GM12878 (cell line): ENCODE results near the gene FBXL15. TPM values are rescaled to one million over a fixed set of nuclear protein-coding genes. Genes with fewer than 3 reads are reported as not detected.

ENCODE experiments used
- ATAC-seq: fragments of 200-7000 bp; cut with Tn5 transposase; 3 replicates; pipeline ENCODE4 v1.9.1; 2020; ENCODE audit warnings: mild to moderate bottlenecking, moderate library complexity
- BruUV-seq: library from RNA; stranded (reverse); fragments of 400-500 nt; replicated peaks from 2 replicates; lab custom pipeline; 2021; lab: Mats Ljungman, UMichigan
- CTCF ChIA-PET: fragments of 300-600 bp; sonication (Branson Sonifier 250); formaldehyde crosslinking; extraction: SDS; loops from one replicate; lab custom pipeline; 2021; ENCODE audit warnings: inconsistent platforms; lab: Yijun Ruan, JAX
- POLR2A ChIA-PET: fragments of 350-600 bp; formaldehyde crosslinking; extraction: SDS; loops from one replicate; lab custom pipeline; 2021; ENCODE audit warnings: inconsistent platforms; lab: Charles Lee
- RAD21 ChIA-PET: fragments of 300-600 bp; sonication (Branson Sonifier 250); formaldehyde crosslinking; loops from one replicate; lab custom pipeline; 2023; ENCODE audit warnings: antibody characterized with exemption; ENCODE audit not compliant: unreplicated experiment; lab: Charles Lee
- SMC1A ChIA-PET: fragments of 300-600 bp; sonication (Branson Sonifier 250); formaldehyde crosslinking; loops from one replicate; lab custom pipeline; 2023; ENCODE audit not compliant: unreplicated experiment, uncharacterized antibody; lab: Charles Lee
- DNase-seq: peaks from one replicate; pipeline ENCODE4 v3.0.0-alpha.2; 2011; ENCODE audit warnings: low read depth, low spot score
- FAIRE-seq: peaks from 3 replicates; lab custom pipeline; 2011; peaks lifted over from hg19 to GRCh38; lab: Jason Lieb, UNC
- H2AFZ ChIP-seq: 2 replicates; pipeline ENCODE4 v1.6.0; 2011; ENCODE audit warnings: low read depth, low read length, control low read depth; ENCODE audit not compliant: control insufficient read depth
- H3K27ac ChIP-seq: 2 replicates; pipeline ENCODE4 v1.5.1; 2011; ENCODE audit warnings: control low read depth; ENCODE audit not compliant: control insufficient read depth, insufficient read depth
- H3K27me3 ChIP-seq, 2 experiments: replicated peaks in 1 of 2; 2 replicates each; pipeline versions ENCODE4 v1.6.0 to v1.6.1; 2011; ENCODE audit warnings: low read length in 1 of 2; ENCODE audit not compliant: control insufficient read depth in 2 of 2, insufficient read depth in 2 of 2
- H3K36me3 ChIP-seq, 2 experiments: 2 replicates each; pipeline ENCODE4 v1.5.1; 2011; ENCODE audit warnings: low read length in 1 of 2; ENCODE audit not compliant: control insufficient read depth in 2 of 2, insufficient read depth in 2 of 2
- H3K4me1 ChIP-seq: 2 replicates; pipeline ENCODE4 v1.6.1; 2011; ENCODE audit warnings: mild to moderate bottlenecking, low read length, moderate library complexity, mixed read lengths; ENCODE audit not compliant: control insufficient read depth, insufficient read depth
- H3K4me2 ChIP-seq: 2 replicates; pipeline ENCODE4 v1.6.0; 2011; ENCODE audit warnings: control low read depth; ENCODE audit not compliant: control insufficient read depth, insufficient read depth
- H3K4me3 ChIP-seq: fragments of 200-600 bp; sonication (generic); 2 replicates; pipeline ENCODE4 v1.5.1; 2016
- H3K79me2 ChIP-seq: 2 replicates; pipeline ENCODE4 v1.6.0; 2011; ENCODE audit warnings: low read length; ENCODE audit not compliant: control insufficient read depth, insufficient read depth
- H3K9ac ChIP-seq: 2 replicates; pipeline ENCODE4 v1.8.0; 2011; ENCODE audit warnings: low read length, control low read depth, mixed read lengths; ENCODE audit not compliant: control insufficient read depth, insufficient read depth
- H3K9me3 ChIP-seq: replicated peaks from 3 replicates; pipeline ENCODE4 v1.5.1; 2011; ENCODE audit warnings: mild to moderate bottlenecking, low read length; ENCODE audit not compliant: control insufficient read depth, insufficient read depth
- H4K20me1 ChIP-seq: 2 replicates; pipeline ENCODE4 v1.6.0; 2011; ENCODE audit not compliant: control insufficient read depth, insufficient read depth
- ATF7 ChIP-seq: fragments of 450-650 bp; IDR thresholded peaks from 2 replicates; pipeline ENCODE4 v1.6.1; 2016; ENCODE audit warnings: low read depth, mild to moderate bottlenecking
- MYB ChIP-seq: fragments of 150-350 bp; IDR thresholded peaks from 2 replicates; pipeline ENCODE4 v1.6.1; 2014; ENCODE audit warnings: mild to moderate bottlenecking, low read depth, low read length, borderline replicate concordance
- SMAD5 ChIP-seq: IDR thresholded peaks from 2 replicates; pipeline ENCODE4 v1.6.1; 2016; ENCODE audit warnings: antibody characterized with exemption, low read depth
- SRF ChIP-seq, 2 experiments: IDR thresholded peaks; 2 replicates each; pipeline ENCODE4 v1.6.1; 2011; ENCODE audit warnings: low read depth in 2 of 2, low read length in 2 of 2, mild to moderate bottlenecking in 1 of 2, moderate library complexity in 1 of 2
- WGBS: methylation state at CpG from one replicate; pipeline ENCODE4 v1.1.6; 2016; ENCODE audit warnings: low lambda C conversion rate; ENCODE audit not compliant: insufficient replicate concordance, insufficient coverage; ENCODE audit errors: missing lambda C conversion rate; 5-methylcytosine and 5-hydroxymethylcytosine counted together
- in situ Hi-C: fragments of 300-500 bp; cut with MboI; formaldehyde crosslinking; loops from 9 replicates; pipeline ENCODE4 v1.14.3; 2018; ENCODE audit warnings: mixed read lengths
- intact Hi-C: fragments of 100-400 bp; cut with micrococcal nuclease; formaldehyde crosslinking; loops from one replicate; pipeline ENCODE4 v1.14.2; 2022; ENCODE audit not compliant: unreplicated experiment
- polyA plus RNA-seq, 11 experiments: library from polyadenylated mRNA; depleted of rRNA in 4 of 11; unstranded in 6 of 11; stranded (reverse) in 5 of 11; fragments of >200 nt; fragmentation: Nextera tagmentation in 4 of 11; fragmentation: Illumina TruSeq in 1 of 11; extraction: Ambion mirVana in 4 of 11; extraction: Trizol in 1 of 11; gene quantifications; 1 replicate in 1 of 11; 2 replicates in 10 of 11; pipeline versions ENCODE4 v1.2.1 to v1.2.3, GENCODE V29; 2011 to 2016; ENCODE audit warnings: inconsistent platforms in 2 of 11, missing spikeins in 2 of 11, low read depth in 1 of 11
- total RNA-seq, 4 experiments: library from RNA; depleted of rRNA in 3 of 4; stranded (reverse); fragments of >200 nt in 3 of 4; fragmentation: Illumina TruSeq in 1 of 4; extraction: Trizol in 1 of 4; gene quantifications; 2 replicates each; pipeline versions ENCODE4 v1.2.1 to v1.2.3, GENCODE V29; 2013 to 2021

Gene FBXL15
- total and polyA plus RNA-seq, 10 of the 15 experiments (the other 5 are each of a cell fraction or from before 2014, with no cell fraction given) = 0.13 to 21.3 (median 7.9) TPM

- H3K9me3 ChIP-seq = no peaks in the 10 kb centered on the region; the same call in 2 of the 3 replicates
- H3K4me2 ChIP-seq = peak overlapping the region; percentile 90
- TF ChIP-seq MYB = no peak
- TF ChIP-seq SRF (IDR thresholded peaks at IDR 0.05; ENCODE audit: low read depth in 2 of 2, low read length in 2 of 2) = no peak
- no peak for TF ChIP-seq SMAD5
- TF ChIP-seq ATF7 = no peak
- H3K36me3 ChIP-seq = peaks cover 17 to 41% of the 10 kb centered on the region in 2 experiments
- no peak overlapping the region; the same call in 1 of the 2 replicates for H3K9ac ChIP-seq
- H3K79me2 ChIP-seq = peaks cover 55% of the 10 kb centered on the region
- no peaks in the 10 kb centered on the region for H3K27me3 ChIP-seq
- WGBS = 49% methylated on average over 19 of the region's 21 CpGs
- intact Hi-C loops (loop anchor here (2.0 to 10.0 kb wide), 2 partner anchors 168 to 246 kb away; partner anchors contain the start of gene TRIM8), in situ Hi-C loops (no loop called here)
- CTCF ChIA-PET = interaction anchor here (0.7 to 12.1 kb wide), 23 partner anchors 8 to 246 kb away, joined by 3 to 90 read pairs (median 4); partner anchors contain the start of genes C10orf95, CUEDC2, FBXL15 and NOLC1
- FAIRE-seq (no peak), DNase-seq (no peak), ATAC-seq (no peak)
- peaks cover 4% of the 10 kb centered on the region; the same call in 1 of the 2 replicates for H4K20me1 ChIP-seq
- RAD21 ChIA-PET = interaction anchor here (0.7 to 5.8 kb wide), 9 partner anchors 11 to 229 kb away, joined by 3 to 33 read pairs (median 5); partner anchors contain the start of gene FBXL15
- BruUV-seq = no TSS peak
- SMC1A ChIA-PET = interaction anchor here (0.7 to 3.5 kb wide), 10 partner anchors 12 to 168 kb away, joined by 3 to 15 read pairs (median 4); partner anchors contain the start of gene FBXL15
- POLR2A ChIA-PET = interaction anchor here (0.6 to 6.1 kb wide), 9 partner anchors 14 to 282 kb away, joined by 3 to 42 read pairs (median 4); partner anchors contain the start of genes CUEDC2, FBXL15 and NOLC1
- H3K4me1 ChIP-seq = peaks cover 20% of the 10 kb centered on the region
- peak overlapping the region; percentile 67 for H3K4me3 ChIP-seq
- H3K27ac ChIP-seq = no peak overlapping the region; the same call in 1 of the 2 replicates
- no peak overlapping the region for H2AFZ ChIP-seq
Observed at GRCh38 chr10:102398172-102399020, 22.2 kb upstream of the FBXL15 start.
